Bronchial epithelial cell (primary cell): ENCODE results near the gene IGFBP4. TPM values are rescaled to one million over a fixed set of nuclear protein-coding genes. Genes with fewer than 3 reads are reported as not detected.

Source experiments
- DNase-seq: peaks from one replicate; pipeline ENCODE4 v3.0.0-alpha.2; 2010; ENCODE audit warnings: low read depth
- FAIRE-seq: peaks from 2 replicates; lab custom pipeline; 2011; peaks lifted over from hg19 to GRCh38; lab: Jason Lieb, UNC
- H3K27me3 ChIP-seq: 2 replicates; pipeline ENCODE4 v1.5.1; 2011; ENCODE audit warnings: low read length; ENCODE audit not compliant: control insufficient read depth, insufficient read depth
- H3K36me3 ChIP-seq: 2 replicates; pipeline ENCODE4 v1.5.1; 2011; ENCODE audit warnings: low read length; ENCODE audit not compliant: control insufficient read depth, insufficient read depth
- H3K4me3 ChIP-seq: 2 replicates; pipeline ENCODE4 v1.5.1; 2011; ENCODE audit warnings: mild to moderate bottlenecking, low read depth, low read length, control low read depth
- total RNA-seq: library from RNA; depleted of rRNA; stranded (reverse); fragments of >200 nt; gene quantifications from 2 replicates; pipeline ENCODE4 v1.2.1, GENCODE V29; 2014
- TF ChIP-seq, protein P1 (sequence below): IDR thresholded peaks from 2 replicates; pipeline ENCODE4 v1.5.1; 2011; ENCODE audit warnings: mild to moderate bottlenecking, moderate library complexity, low read length, control low read depth, inconsistent platforms; ENCODE audit not compliant: insufficient read depth, severe bottlenecking

IGFBP4 gene
- total RNA-seq, 1 donor from 2014 or later, result 21.9 TPM

DNA sequence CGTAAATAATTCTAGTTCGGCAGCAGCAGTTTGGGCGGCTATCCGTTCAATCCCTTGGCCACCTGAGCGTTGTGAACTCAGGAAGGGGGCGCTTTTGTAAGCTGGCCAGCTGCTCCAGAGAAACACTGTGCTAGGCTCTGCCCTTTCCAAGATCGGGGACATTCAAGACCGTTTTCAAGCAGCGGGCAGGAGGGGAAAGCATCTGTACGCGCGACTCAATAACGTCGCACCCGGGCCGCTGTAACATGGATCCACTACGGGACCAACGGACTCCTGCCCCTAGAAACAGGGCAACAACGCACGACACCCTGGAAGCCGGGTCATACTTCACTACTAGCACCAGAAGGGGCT, 26.0 kb upstream of the IGFBP4 start:
- TF ChIP-seq, protein P1, sequence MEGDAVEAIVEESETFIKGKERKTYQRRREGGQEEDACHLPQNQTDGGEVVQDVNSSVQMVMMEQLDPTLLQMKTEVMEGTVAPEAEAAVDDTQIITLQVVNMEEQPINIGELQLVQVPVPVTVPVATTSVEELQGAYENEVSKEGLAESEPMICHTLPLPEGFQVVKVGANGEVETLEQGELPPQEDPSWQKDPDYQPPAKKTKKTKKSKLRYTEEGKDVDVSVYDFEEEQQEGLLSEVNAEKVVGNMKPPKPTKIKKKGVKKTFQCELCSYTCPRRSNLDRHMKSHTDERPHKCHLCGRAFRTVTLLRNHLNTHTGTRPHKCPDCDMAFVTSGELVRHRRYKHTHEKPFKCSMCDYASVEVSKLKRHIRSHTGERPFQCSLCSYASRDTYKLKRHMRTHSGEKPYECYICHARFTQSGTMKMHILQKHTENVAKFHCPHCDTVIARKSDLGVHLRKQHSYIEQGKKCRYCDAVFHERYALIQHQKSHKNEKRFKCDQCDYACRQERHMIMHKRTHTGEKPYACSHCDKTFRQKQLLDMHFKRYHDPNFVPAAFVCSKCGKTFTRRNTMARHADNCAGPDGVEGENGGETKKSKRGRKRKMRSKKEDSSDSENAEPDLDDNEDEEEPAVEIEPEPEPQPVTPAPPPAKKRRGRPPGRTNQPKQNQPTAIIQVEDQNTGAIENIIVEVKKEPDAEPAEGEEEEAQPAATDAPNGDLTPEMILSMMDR, result no peak
- H3K27me3 ChIP-seq, result no peaks in the 10 kb centered on the region
- peak overlapping the region; percentile 86 for H3K4me3 ChIP-seq
- DNase-seq (peak; percentile 29), FAIRE-seq (no peak)
- H3K36me3 ChIP-seq, result no peaks in the 10 kb centered on the region

DNA sequence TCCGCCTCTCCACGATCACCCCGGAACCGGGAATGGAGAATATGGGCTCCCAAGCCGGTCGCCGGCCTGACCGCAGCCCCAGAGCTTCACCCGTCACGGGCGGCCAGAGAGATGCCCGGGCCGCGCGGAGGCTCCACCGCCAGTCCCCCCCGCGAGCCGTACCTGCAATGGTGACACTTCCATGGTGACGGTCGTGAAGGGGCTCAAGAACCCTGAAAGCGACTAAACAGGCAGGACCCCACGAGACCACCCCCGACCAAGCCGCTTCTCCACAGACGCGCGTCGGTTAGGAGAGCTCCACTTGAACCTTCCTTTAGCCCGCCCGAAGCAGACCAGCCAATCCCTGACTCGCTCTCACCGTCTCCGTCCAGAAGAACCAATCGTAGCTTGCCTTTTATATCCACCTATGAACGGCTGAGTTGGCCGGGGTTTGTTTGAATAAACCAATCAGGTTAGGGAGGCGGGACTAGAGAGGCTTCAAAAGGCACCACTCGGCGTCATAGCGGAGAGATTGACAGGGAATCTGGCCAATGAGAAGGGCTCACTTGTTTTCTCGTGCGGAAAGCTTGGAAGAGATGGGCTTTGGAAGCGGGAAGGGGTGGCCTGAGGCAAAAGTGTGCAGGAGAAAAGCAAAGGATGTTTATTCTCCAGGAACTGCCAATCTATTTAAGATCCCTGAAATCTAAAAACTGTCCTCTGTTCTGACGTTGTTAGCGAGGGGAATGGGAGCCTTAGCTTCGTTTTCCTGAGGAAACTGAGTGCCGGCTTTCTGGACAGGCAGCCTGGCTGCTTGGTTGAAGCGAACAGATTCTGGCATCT, 25.4 kb upstream of the IGFBP4 start, which contains the start of gene TOP2A:
TSS of gene TOP2A (minus strand) at position 288 of the 819 bp plus-strand sequence. CDS start at position 183, 105 bp downstream.
- TF ChIP-seq, protein P1, result no peak

DNA sequence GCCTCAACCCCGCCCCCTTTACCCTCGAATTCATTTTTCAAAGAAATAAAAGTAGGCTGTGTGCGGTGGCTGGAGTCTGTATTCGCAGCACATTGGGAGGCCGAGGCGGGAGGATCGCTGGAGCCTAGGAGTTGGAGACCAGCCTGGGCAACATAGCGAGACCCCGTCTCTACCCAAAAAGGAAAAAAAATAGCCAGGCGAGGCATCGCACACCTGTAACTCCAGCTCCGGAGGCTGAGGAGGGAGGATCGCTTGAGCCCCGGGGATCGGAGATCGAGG, 24.9 kb upstream of the IGFBP4 start:
- no peak for DNase-seq
- TF ChIP-seq, protein P1, result no peak
- Histone ChIP-seq H3K36me3 (no peaks in the 10 kb centered on the region), H3K27me3 (no peaks in the 10 kb centered on the region), H3K4me3 (peak overlapping the region; percentile 86)
- no peak for FAIRE-seq

More for the DNA sequence above, 25.4 kb upstream of the IGFBP4 start, which contains the start of gene TOP2A:
- H3K27me3 ChIP-seq, result no peaks in the 10 kb centered on the region
- DNase-seq (peak; percentile 100), FAIRE-seq (peak; percentile 94)
- H3K4me3 ChIP-seq, result peak within 1 kb of the TSS; percentile 86
- H3K36me3 ChIP-seq, result no peaks in the 10 kb centered on the region

DNA sequence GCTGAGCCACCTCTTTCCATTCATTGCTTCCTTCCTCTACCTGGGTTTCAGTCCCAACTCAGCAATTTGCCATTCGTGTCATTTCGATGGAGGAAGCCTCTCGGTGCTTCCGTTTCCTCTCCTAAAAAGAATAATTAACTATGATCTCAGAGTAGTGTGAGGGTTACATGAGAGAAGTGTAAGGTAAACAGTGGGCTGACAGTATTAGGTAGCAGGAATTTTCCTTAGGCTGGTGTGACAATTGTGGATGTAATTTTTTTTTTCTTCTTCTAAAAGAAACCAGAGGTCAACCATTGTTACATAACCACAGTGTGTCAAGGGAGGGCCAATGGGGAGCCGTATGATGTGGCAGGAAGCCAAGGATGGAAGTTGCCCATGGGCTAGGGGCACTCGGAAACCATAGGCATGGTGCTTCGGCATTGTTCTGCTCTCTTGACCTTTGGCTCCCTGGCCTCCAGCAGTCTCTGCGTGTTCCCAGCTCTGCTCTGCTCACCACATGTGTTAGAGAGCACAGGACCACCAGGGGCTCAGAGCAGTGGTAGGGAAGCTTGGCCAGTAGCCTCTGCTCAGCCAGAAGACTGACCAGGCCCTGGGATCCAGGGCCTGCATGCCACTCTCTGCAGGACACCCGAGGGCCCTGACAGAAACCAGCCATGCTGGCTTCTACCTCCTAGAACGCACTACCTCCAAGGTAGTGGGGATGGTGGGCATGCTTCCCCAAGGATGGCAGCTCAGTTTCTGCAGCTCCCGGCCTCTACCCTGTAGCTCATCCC, 23.5 kb upstream of the IGFBP4 start:
- no peaks in the 10 kb centered on the region for H3K27me3 ChIP-seq

DNA sequence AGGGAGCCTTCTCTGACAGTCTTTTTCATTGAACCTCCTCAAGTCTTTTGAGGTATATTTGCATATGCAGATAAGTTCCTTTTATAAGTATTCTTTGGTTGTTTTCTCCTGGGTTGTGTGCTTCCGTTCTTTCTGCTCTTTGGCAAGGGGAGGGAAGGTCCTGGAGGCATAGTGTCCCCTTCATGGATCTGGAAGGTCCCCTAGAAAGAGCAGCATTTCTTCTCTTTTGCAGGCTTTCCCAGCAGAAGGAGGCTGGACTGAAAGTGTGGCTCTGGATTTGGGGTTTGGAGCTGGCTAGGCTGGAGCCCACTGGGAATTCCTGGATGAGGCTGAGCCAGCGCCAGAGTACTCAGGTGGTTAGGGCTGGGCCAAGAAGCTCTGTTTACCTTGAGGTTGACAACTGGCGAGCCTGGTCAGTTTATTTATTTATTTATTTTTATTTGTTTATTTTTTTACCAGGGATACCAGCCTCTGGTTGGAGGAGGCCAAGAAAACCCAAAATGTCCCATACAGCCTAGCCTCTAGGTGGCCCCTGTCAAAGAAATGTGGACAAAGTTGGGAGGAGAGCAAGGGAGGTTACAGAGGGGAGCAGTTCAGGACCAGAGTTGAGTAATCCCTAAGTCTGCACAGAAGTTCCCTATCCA, 20.1 kb upstream of the IGFBP4 start:
- Histone ChIP-seq H3K27me3 (no peaks in the 10 kb centered on the region), H3K36me3 (no peaks in the 10 kb centered on the region), H3K4me3 (no peak overlapping the region)
- FAIRE-seq (no peak), DNase-seq (no peak)
- TF ChIP-seq, protein P1, result no peak

More for the DNA sequence above, 23.5 kb upstream of the IGFBP4 start:
- Histone ChIP-seq H3K4me3 (no peak overlapping the region), H3K36me3 (no peaks in the 10 kb centered on the region)
- DNase-seq (no peak), FAIRE-seq (no peak)
- TF ChIP-seq, protein P1, result no peak
